HCT116 (cell line): ENCODE data around the gene SMAD7. TPM values are rescaled to one million over a fixed set of nuclear protein-coding genes. Genes with fewer than 3 reads are reported as not detected.

Experiments used
- ATAC-seq: fragments of 200-7000 bp; cut with Tn5 transposase; 2 replicates; pipeline ENCODE4 v1.9.1; 2020; ENCODE audit warnings: mild to moderate bottlenecking, moderate library complexity
- BruUV-seq: library from RNA; stranded (reverse); fragments of 400-500 nt; replicated peaks from 2 replicates; lab custom pipeline; 2021; lab: Mats Ljungman, UMichigan
- CTCF ChIA-PET: fragments of 300-600 bp; sonication (Branson Sonifier 250); formaldehyde crosslinking; loops from one replicate; lab custom pipeline; 2021; ENCODE audit warnings: antibody characterized with exemption; lab: Charles Lee
- POLR2A ChIA-PET: fragments of 300-600, 350-600 bp; sonication (Branson Sonifier 250); formaldehyde crosslinking; loops from one replicate; lab custom pipeline; 2021; ENCODE audit warnings: antibody characterized with exemption; lab: Charles Lee
- RAD21 ChIA-PET, 2 experiments: fragments of 300-600 bp; sonication (Branson Sonifier 250); formaldehyde crosslinking; loops; one replicate each; lab custom pipeline; 2023; ENCODE audit warnings: low total read pairs in 2 of 2; ENCODE audit not compliant: uncharacterized antibody in 2 of 2, unreplicated experiment in 2 of 2, low non-redundant PET in 1 of 2; lab: Charles Lee
- DNase-seq: peaks from one replicate; pipeline ENCODE4 v3.0.0-alpha.2; 2010; ENCODE audit warnings: low read depth, low spot score
- H2AFZ ChIP-seq: fragments of 200-600 bp; shearing (Covaris generic), sonication (generic); 2 replicates; pipeline ENCODE4 v1.6.1; 2017; ENCODE audit warnings: low read depth, mixed run types, mixed read lengths, antibody characterized with exemption, low read length; ENCODE audit not compliant: poor library complexity, severe bottlenecking
- H3K27ac ChIP-seq: 2 replicates; pipeline ENCODE4 v1.5.1; 2012; ENCODE audit warnings: low read depth, low read length
- H3K27me3 ChIP-seq: fragments of 200-600 bp; sonication (generic); 2 replicates; pipeline ENCODE4 v1.6.1; 2016; ENCODE audit warnings: mixed run types, low read length, mixed read lengths; ENCODE audit not compliant: insufficient read depth
- H3K36me3 ChIP-seq, 2 experiments: fragments of 200-500 bp in 1 of 2; fragments of 200-600 bp in 1 of 2; sonication (Bioruptor generic) in 1 of 2; sonication (generic) in 1 of 2; 2 replicates each; pipeline versions ENCODE4 v1.5.1 to v1.6.1; 2014 to 2016; ENCODE audit warnings: low read length in 2 of 2, inconsistent platforms in 1 of 2, mixed read lengths in 1 of 2, mixed run types in 1 of 2; ENCODE audit not compliant: insufficient read depth in 2 of 2, control insufficient read depth in 1 of 2
- H3K4me1 ChIP-seq, 2 experiments: fragments of 200-600 bp in 1 of 2; sonication (generic) in 1 of 2; 2 replicates each; pipeline versions ENCODE4 v1.5.1 to v1.6.1; 2012 to 2017; ENCODE audit warnings: low read length in 2 of 2, inconsistent platforms in 1 of 2, mild to moderate bottlenecking in 1 of 2, mixed read lengths in 1 of 2, mixed run types in 1 of 2, moderate library complexity in 1 of 2; ENCODE audit not compliant: insufficient read depth in 2 of 2, control insufficient read depth in 1 of 2
- H3K4me2 ChIP-seq: fragments of 200-600 bp; sonication (generic); 2 replicates; pipeline ENCODE4 v1.6.1; 2017; ENCODE audit warnings: mixed run types, low read length, mixed read lengths
- H3K4me3 ChIP-seq, 2 experiments: fragments of 200-600 bp in 1 of 2; sonication (generic) in 1 of 2; replicated peaks in 1 of 2; 2 replicates each; pipeline ENCODE4 v1.5.1; 2011 to 2016; ENCODE audit warnings: low read length in 2 of 2, control low read depth in 1 of 2, low read depth in 1 of 2, mild to moderate bottlenecking in 1 of 2, mixed read lengths in 1 of 2, mixed run types in 1 of 2
- H3K79me2 ChIP-seq: fragments of 200-600 bp; sonication (generic); 2 replicates; pipeline ENCODE4 v1.6.1; 2017; ENCODE audit warnings: mild to moderate bottlenecking, mixed run types, low read length, moderate library complexity, mixed read lengths; ENCODE audit not compliant: insufficient read depth
- H3K9ac ChIP-seq: fragments of 200-600 bp; sonication (generic); 2 replicates; pipeline ENCODE4 v1.6.1; 2016; ENCODE audit warnings: low read length, mixed read lengths
- H3K9me2 ChIP-seq: fragments of 200-600 bp; sonication (generic), shearing (Covaris generic); 2 replicates; pipeline ENCODE4 v1.6.1; 2017; ENCODE audit warnings: mixed run types, mild to moderate bottlenecking, moderate library complexity; ENCODE audit not compliant: insufficient read depth
- H3K9me3 ChIP-seq, 2 experiments: fragments of 200-500 bp in 1 of 2; fragments of 200-600 bp in 1 of 2; sonication (Bioruptor generic) in 1 of 2; sonication (generic) in 1 of 2; 2 replicates each; pipeline ENCODE4 v1.6.1; 2014 to 2017; ENCODE audit warnings: low read length in 2 of 2, mixed read lengths in 2 of 2, inconsistent platforms in 1 of 2, low read depth in 1 of 2, mild to moderate bottlenecking in 1 of 2, mixed run types in 1 of 2, moderate library complexity in 1 of 2; ENCODE audit not compliant: control insufficient read depth in 1 of 2, insufficient read depth in 1 of 2
- H4K20me1 ChIP-seq: fragments of 200-600 bp; sonication (generic), shearing (Covaris generic); 2 replicates; pipeline ENCODE4 v1.6.1; 2017; ENCODE audit warnings: mixed run types, mild to moderate bottlenecking, moderate library complexity; ENCODE audit not compliant: insufficient read depth
- CBX3 ChIP-seq: IDR thresholded peaks from 2 replicates; pipeline ENCODE4 v1.6.1; 2012; ENCODE audit warnings: low read depth
- CEBPB ChIP-seq: IDR thresholded peaks from 2 replicates; pipeline ENCODE4 v1.6.1; 2012; ENCODE audit warnings: low read depth
- EZH2phosphoT487 ChIP-seq: fragments of 200-600 bp; IDR thresholded peaks from 2 replicates; pipeline ENCODE4 v1.6.1; 2018; ENCODE audit warnings: antibody characterized with exemption, borderline replicate concordance
- JUND ChIP-seq: IDR thresholded peaks from 2 replicates; pipeline ENCODE4 v1.6.1; 2012
- SIN3A ChIP-seq: IDR thresholded peaks from 2 replicates; pipeline ENCODE4 v1.6.1; 2012; ENCODE audit warnings: low read depth
- TCF7L2 ChIP-seq: IDR thresholded peaks from 2 replicates; pipeline ENCODE4 v1.7.0; 2011; ENCODE audit warnings: borderline replicate concordance, inconsistent platforms; ENCODE audit not compliant: insufficient read depth, insufficient read length; ENCODE audit errors: extremely low read depth
- ZBTB33 ChIP-seq: IDR thresholded peaks from 2 replicates; pipeline ENCODE4 v1.6.1; 2011; ENCODE audit warnings: mild to moderate bottlenecking, low read length, moderate library complexity; ENCODE audit not compliant: insufficient replicate concordance; ENCODE audit errors: extremely low read depth
- ZFX ChIP-seq: fragments of 450-650 bp; IDR thresholded peaks from 2 replicates; pipeline ENCODE4 v1.6.1; 2017
- intact Hi-C: fragments of 100-400 bp; cut with micrococcal nuclease; formaldehyde crosslinking; loops from 2 replicates; pipeline ENCODE4 v1.10.0; 2022
- total RNA-seq: library from RNA; stranded (reverse); gene quantifications from one replicate; pipeline ENCODE4 v1.2.1, GENCODE V29; 2021; ENCODE audit not compliant: unreplicated experiment

The SMAD7 gene
- total RNA-seq, 1 experiment from 2014 or later: 7.2 TPM

- H3K27me3 ChIP-seq: peaks cover 21% of the 10 kb centered on the region; the same call in 1 of the 2 replicates
- DNase-seq: no peak
- no TSS peak for BruUV-seq
- intact Hi-C loops: no loop called here
- no peaks in the 10 kb centered on the region for H3K79me2 ChIP-seq
- H3K9me3 ChIP-seq: no peaks in the 10 kb centered on the region
- H3K36me3 ChIP-seq: no peaks in the 10 kb centered on the region
- peaks cover 22 to 34% of the 10 kb centered on the region in 2 experiments for H3K4me1 ChIP-seq
- CTCF ChIA-PET: no interaction called here
- H3K9ac ChIP-seq: no peak overlapping the region
- no peak overlapping the region for H3K4me3 ChIP-seq
- H3K27ac ChIP-seq: no peak overlapping the region
- RAD21 ChIA-PET: no interaction called here
- ATAC-seq: no peak
- POLR2A ChIA-PET: no interaction called here
- H4K20me1 ChIP-seq: no peaks in the 10 kb centered on the region
- H3K4me2 ChIP-seq: no peak overlapping the region
- no peak overlapping the region for H2AFZ ChIP-seq
- TF ChIP-seq JUND (no peak), SIN3A (no peak), TCF7L2 (no peak), ZFX (no peak), CEBPB (no peak), EZH2phosphoT487 (no peak), ZBTB33 (no peak)
- TF ChIP-seq, all 23 proteins: peak for 0
- no peaks in the 10 kb centered on the region for H3K9me2 ChIP-seq
Observed at GRCh38 chr18:48900469-48900868, 50.3 kb downstream of the SMAD7 start.

GRCh38 chr18:48899558-48900174 lies 51.1 kb downstream of the SMAD7 start:
- RAD21 ChIA-PET: no interaction called here
- Histone ChIP-seq H3K9me2 (no peaks in the 10 kb centered on the region), H2AFZ (no peak overlapping the region)
- DNase-seq: no peak
- TF ChIP-seq CBX3 (no peak), TCF7L2 (no peak), ZFX (no peak)
- TF ChIP-seq, all 23 proteins: peak for 0
- ChIA-PET POLR2A (no interaction called here), CTCF (no interaction called here)
- Histone ChIP-seq H3K4me2 (no peak overlapping the region), H3K27ac (no peak overlapping the region), H3K79me2 (no peaks in the 10 kb centered on the region), H3K4me1 (peaks cover 22 to 34% of the 10 kb centered on the region in 2 experiments), H3K27me3 (peaks cover 15% of the 10 kb centered on the region; the same call in 1 of the 2 replicates), H3K36me3 (no peaks in the 10 kb centered on the region), H3K9ac (no peak overlapping the region), H3K9me3 (no peaks in the 10 kb centered on the region), H4K20me1 (no peaks in the 10 kb centered on the region), H3K4me3 (no peak overlapping the region)
- no TSS peak for BruUV-seq
- no peak for ATAC-seq
- intact Hi-C loops: no loop called here
